Measurements from ENCODE around the gene GSTM1.
"Not testable (repeated sequence)": the region's sequence is repeated elsewhere in the genome, so short reads cannot be mapped to it uniquely, and the experiment has no call there.

GSTM1 gene

GRCh38 chr1:109671067-109671466 lies 16.6 kb upstream of the GSTM1 start:
- no peak overlapping the region for H3K4me3 ChIP-seq (ENCODE audit: low read depth, low read length)
- TF ChIP-seq CTCF (IDR thresholded peaks at IDR 0.05; ENCODE audit: insufficient read depth, low read depth, low read length, missing control alignments), result no peak
- DNase-seq (ENCODE audit: low read depth), result no peak

GRCh38 chr1:109673861-109674260 lies 13.8 kb upstream of the GSTM1 start:
- not testable (repeated sequence) for DNase-seq (ENCODE audit: low read depth); H3K4me3 ChIP-seq (ENCODE audit: low read depth, low read length)

- DNase-seq (ENCODE audit: low read depth); H3K4me3 ChIP-seq (ENCODE audit: low read depth, low read length): not testable (repeated sequence)
Observed at GRCh38 chr1:109676683-109677381, 10.8 kb upstream of the GSTM1 start.

- no peak for DNase-seq (ENCODE audit: low read depth)
- TF ChIP-seq CTCF (IDR thresholded peaks at IDR 0.05; ENCODE audit: insufficient read depth, low read depth, low read length, missing control alignments), result no peak
- H3K4me3 ChIP-seq (ENCODE audit: low read depth, low read length), result no peak overlapping the region
Observed at GRCh38 chr1:109677459-109677858, 10.2 kb upstream of the GSTM1 start.

- DNase-seq (ENCODE audit: low read depth); H3K4me3 ChIP-seq (ENCODE audit: low read depth, low read length): not testable (repeated sequence)
Observed at GRCh38 chr1:109678637-109679036, 9.0 kb upstream of the GSTM1 start.

GRCh38 chr1:109684777-109685176 lies 2.8 kb upstream of the GSTM1 start:
- DNase-seq (ENCODE audit: low read depth); H3K4me3 ChIP-seq (ENCODE audit: low read depth, low read length): not testable (repeated sequence)

GRCh38 chr1:109685399-109685798 lies 2.2 kb upstream of the GSTM1 start:
- not testable (repeated sequence) for DNase-seq (ENCODE audit: low read depth); H3K4me3 ChIP-seq (ENCODE audit: low read depth, low read length)

- DNase-seq (ENCODE audit: low read depth); H3K4me3 ChIP-seq (ENCODE audit: low read depth, low read length): not testable (repeated sequence)
Observed at GRCh38 chr1:109685890-109686289, 1.7 kb upstream of the GSTM1 start.

GRCh38 chr1:109687109-109687508 lies 508 bp upstream of the GSTM1 start:
- not testable (repeated sequence) for DNase-seq (ENCODE audit: low read depth); H3K4me3 ChIP-seq (ENCODE audit: low read depth, low read length)

GRCh38 chr1:109689844-109690405 lies 2.3 kb downstream of the GSTM1 start:
- no peak for DNase-seq (ENCODE audit: low read depth)
- no peak for TF ChIP-seq CTCF (IDR thresholded peaks at IDR 0.05; ENCODE audit: insufficient read depth, low read depth, low read length, missing control alignments)
- no peak overlapping the region for H3K4me3 ChIP-seq (ENCODE audit: low read depth, low read length)

GRCh38 chr1:109691759-109692158 lies 4.1 kb downstream of the GSTM1 start:
- H3K4me3 ChIP-seq (ENCODE audit: low read depth, low read length), result no peak overlapping the region
- no peak for DNase-seq (ENCODE audit: low read depth)
- TF ChIP-seq CTCF (IDR thresholded peaks at IDR 0.05; ENCODE audit: insufficient read depth, low read depth, low read length, missing control alignments), result no peak

- not testable (repeated sequence) for H3K4me3 ChIP-seq (ENCODE audit: low read depth, low read length); DNase-seq (ENCODE audit: low read depth)
Observed at GRCh38 chr1:109694400-109694799, 6.8 kb downstream of the GSTM1 start.

- DNase-seq (ENCODE audit: low read depth); H3K4me3 ChIP-seq (ENCODE audit: low read depth, low read length): not testable (repeated sequence)
Observed at GRCh38 chr1:109695138-109695537, 7.5 kb downstream of the GSTM1 start.
